Fibroblast of the aortic adventitia (primary cell): ENCODE measurements around the gene SUCO. TPM values are rescaled to one million over a fixed set of nuclear protein-coding genes. Genes with fewer than 3 reads are reported as not detected.

Source experiments
- DNase-seq: peaks from one replicate; pipeline ENCODE4 v3.0.0-alpha.2; 2010; ENCODE audit warnings: low read depth
- H3K4me3 ChIP-seq: 2 replicates; pipeline ENCODE4 v1.5.1; 2011; ENCODE audit warnings: low read depth, mild to moderate bottlenecking, control low read depth, low read length, moderate library complexity
- total RNA-seq: library from RNA; depleted of rRNA; stranded (reverse); fragments of >200 nt; gene quantifications from 2 replicates; pipeline ENCODE4 v1.2.3, GENCODE V29; 2012; ENCODE audit warnings: low replicate concordance
- TF ChIP-seq, protein P1 (sequence below): IDR thresholded peaks from 2 replicates; pipeline ENCODE4 v1.5.1; 2011; ENCODE audit warnings: mild to moderate bottlenecking, low read length, control low read depth, inconsistent platforms; ENCODE audit not compliant: insufficient read depth

SUCO gene
- total RNA-seq, 1 donor, result 53.3 TPM

DNA sequence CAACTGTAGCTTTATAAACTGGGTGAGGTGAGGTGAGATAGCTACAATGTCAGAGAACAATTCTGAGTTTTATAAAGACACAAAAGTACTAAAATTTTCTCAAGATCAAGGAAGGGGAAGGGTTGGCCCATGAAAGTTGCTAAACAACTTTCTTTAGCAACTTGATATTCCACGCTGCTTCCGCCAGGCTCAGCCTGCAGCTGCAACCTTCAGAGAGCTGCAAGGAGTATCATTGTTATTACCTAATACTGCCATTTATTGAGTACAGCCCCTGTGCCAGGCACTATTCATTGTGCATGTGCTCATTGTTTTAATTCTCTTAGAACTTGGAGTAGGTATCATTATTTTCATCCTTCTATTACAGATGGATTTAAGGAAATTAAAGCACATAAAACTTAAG is 34.1 kb upstream of the SUCO start:
- H3K4me3 ChIP-seq, result no peak overlapping the region
- TF ChIP-seq, protein P1, sequence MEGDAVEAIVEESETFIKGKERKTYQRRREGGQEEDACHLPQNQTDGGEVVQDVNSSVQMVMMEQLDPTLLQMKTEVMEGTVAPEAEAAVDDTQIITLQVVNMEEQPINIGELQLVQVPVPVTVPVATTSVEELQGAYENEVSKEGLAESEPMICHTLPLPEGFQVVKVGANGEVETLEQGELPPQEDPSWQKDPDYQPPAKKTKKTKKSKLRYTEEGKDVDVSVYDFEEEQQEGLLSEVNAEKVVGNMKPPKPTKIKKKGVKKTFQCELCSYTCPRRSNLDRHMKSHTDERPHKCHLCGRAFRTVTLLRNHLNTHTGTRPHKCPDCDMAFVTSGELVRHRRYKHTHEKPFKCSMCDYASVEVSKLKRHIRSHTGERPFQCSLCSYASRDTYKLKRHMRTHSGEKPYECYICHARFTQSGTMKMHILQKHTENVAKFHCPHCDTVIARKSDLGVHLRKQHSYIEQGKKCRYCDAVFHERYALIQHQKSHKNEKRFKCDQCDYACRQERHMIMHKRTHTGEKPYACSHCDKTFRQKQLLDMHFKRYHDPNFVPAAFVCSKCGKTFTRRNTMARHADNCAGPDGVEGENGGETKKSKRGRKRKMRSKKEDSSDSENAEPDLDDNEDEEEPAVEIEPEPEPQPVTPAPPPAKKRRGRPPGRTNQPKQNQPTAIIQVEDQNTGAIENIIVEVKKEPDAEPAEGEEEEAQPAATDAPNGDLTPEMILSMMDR, result no peak
- DNase-seq, result no peak

DNA sequence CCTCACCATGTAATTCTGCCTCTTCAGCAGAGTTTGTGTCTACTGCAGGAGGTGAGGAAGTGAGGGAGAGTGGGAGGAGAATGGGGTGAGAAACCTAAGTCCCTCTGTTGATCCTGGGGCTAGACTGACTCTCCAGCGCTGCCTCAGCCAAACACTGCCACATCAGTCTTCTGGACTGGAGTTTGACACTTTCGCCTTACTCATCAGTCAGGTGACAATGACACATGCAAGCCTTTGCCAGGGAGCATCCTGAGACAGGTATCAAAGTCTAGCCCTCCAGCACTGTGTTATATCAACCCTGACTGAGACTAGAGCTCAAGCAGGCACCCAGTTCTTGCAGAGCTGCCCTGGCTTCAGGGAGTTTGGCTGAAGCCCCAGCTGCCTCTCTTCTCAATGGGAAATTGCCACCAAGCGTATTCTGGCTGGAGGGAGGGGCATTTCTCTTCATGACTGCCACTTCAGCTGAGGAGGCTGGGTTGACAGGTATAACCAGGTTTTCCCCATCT is 33.3 kb upstream of the SUCO start:
- no peak overlapping the region for H3K4me3 ChIP-seq
- DNase-seq, result no peak
- TF ChIP-seq, protein P1, result no peak

DNA sequence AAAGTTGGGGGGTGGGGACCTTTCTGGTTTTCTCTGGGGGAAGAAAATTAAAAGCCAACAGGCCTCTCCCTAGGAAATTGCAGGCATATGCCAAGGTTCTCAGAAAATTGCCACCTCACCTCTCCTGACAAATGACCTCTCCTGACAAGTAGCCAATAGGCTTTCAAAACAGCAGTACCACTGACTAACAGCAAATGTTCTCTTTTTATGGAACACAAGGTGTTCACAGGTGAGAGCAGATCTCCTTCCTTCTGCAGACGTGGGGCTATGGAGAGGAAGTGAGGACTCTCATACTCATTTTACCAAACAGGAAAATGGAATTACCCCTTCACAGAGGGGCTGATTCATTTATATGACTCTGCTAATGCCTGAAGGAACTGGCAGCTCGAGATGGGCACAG is 32.7 kb upstream of the SUCO start:
- no peak for DNase-seq
- TF ChIP-seq, protein P1, result no peak
- no peak overlapping the region for H3K4me3 ChIP-seq

DNA sequence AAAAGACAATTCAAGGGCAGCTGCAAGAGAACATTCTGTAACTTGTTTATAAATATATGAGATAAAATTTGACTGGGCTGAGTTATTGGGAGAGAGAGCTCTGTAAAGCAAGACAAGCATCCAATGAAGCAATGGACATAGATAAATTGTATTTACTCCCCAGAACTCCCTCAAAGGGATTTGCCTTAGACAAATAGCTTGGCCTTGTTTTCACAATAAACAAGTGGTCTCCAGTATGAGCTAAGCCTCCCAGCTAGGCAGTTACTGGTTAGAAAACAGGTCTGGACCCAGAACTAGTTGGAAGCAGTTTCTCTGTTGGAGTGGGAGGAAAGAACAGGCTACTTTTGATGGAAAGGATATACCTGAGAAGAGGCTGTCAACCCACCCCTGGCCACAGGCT is 25.2 kb upstream of the SUCO start:
- H3K4me3 ChIP-seq, result no peak overlapping the region
- TF ChIP-seq, protein P1, result no peak
- DNase-seq, result no peak

DNA sequence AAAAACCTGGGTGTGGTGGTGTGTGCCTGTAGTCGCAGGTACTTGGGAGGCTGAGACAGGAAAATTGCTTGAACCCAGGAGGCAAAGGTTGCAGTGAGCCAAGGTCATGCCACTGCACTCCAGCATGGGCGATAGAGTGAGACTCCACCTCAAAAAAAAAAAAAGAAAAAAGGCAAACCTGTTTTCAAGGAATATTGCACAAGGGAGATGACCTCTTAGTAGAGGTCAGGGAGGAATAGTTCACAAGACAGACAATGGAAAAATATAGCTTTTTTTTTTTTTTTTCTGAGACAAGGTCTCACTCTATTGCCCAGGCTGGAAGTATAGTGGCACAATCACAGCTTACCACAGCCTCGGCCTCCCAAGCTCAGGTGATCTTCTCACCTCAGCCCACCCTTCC is 22.5 kb upstream of the SUCO start:
- no peak overlapping the region for H3K4me3 ChIP-seq
- DNase-seq, result no peak
- TF ChIP-seq, protein P1, result no peak

DNA sequence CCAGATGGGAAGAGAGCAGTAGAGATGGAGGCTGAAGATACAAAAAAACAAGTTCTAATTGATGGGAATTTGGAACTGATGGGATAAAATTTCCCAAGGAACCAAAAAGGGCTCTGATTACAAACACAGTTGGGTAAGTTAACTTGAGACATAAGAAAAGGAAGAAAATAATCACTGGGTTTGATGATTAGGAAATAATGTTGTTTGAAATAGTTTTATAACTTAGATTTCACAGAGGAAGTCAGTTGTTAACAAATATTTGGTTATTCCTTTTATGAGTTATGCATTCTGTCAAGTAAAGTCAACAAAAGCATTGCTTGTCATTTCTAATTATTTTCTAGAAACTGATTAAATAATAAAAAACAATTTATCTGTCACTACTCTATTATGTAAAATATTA is 20.4 kb upstream of the SUCO start:
- no peak for DNase-seq
- H3K4me3 ChIP-seq, result no peak overlapping the region
- TF ChIP-seq, protein P1, result no peak

DNA sequence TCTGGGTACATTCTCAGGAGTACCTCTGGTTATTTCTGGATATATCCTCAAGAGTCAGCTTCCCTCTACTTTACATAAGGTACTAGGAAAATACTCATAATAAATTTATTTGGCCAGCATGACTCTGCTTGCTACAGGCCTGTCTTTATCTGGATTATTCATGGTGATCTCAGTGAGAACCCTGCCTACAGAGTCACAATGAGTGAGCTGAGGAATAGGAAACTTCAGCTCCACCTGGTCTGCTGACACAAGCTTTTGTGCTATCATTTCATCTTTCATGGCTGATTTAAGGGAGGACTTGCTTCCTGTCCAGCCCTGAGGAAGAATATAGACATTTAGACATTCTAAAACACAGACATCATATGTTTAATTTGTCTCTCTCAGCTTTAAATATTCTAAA is 19.5 kb upstream of the SUCO start:
- no peak overlapping the region for H3K4me3 ChIP-seq
- TF ChIP-seq, protein P1, result no peak
- DNase-seq, result peak; percentile 51
